WTC11 (cell line): ENCODE measurements around the gene ZC3H13. TPM values are rescaled to one million over a fixed set of nuclear protein-coding genes. Genes with fewer than 3 reads are reported as not detected.

Experiments used
- ATAC-seq: fragments of 200-7000 bp; cut with Tn5 transposase; 2 replicates; pipeline ENCODE4 v1.10.0; 2021; ENCODE audit warnings: mild to moderate bottlenecking, moderate library complexity
- CTCF ChIA-PET: fragments of 300-600 bp; sonication (Branson Sonifier 250); formaldehyde crosslinking; loops from one replicate; lab custom pipeline; 2021; ENCODE audit warnings: antibody characterized with exemption; lab: Charles Lee
- POLR2A ChIA-PET: fragments of 350-600 bp; sonication (Branson Sonifier 250); formaldehyde crosslinking; loops from one replicate; lab custom pipeline; 2021; ENCODE audit warnings: antibody characterized with exemption; lab: Charles Lee
- DNase-seq: peaks from one replicate; pipeline ENCODE4 v3.0.0; 2021; ENCODE audit warnings: low spot score
- H3K27ac Mint-ChIP-seq: 2 replicates; pipeline ENCODE4 v1.8.0; 2021; ENCODE audit warnings: mixed read lengths
- H3K27me3 Mint-ChIP-seq: 2 replicates; pipeline ENCODE4 v1.8.0; 2021; ENCODE audit warnings: low read depth, mild to moderate bottlenecking, moderate library complexity, mixed read lengths
- H3K36me3 Mint-ChIP-seq: 2 replicates; pipeline ENCODE4 v1.8.0; 2021; ENCODE audit warnings: mixed read lengths
- H3K4me1 Mint-ChIP-seq: 2 replicates; pipeline ENCODE4 v1.8.0; 2022; ENCODE audit warnings: mixed read lengths
- H3K4me3 Mint-ChIP-seq: 2 replicates; pipeline ENCODE4 v1.8.0; 2021; ENCODE audit warnings: mild to moderate bottlenecking, moderate library complexity, mixed read lengths
- H3K9me3 Mint-ChIP-seq: 2 replicates; pipeline ENCODE4 v1.8.0; 2021; ENCODE audit warnings: mixed read lengths
- FOXJ3 ChIP-seq: sonication (generic); formaldehyde crosslinking; IDR thresholded peaks from 2 replicates; pipeline ENCODE4 v1.9.0; 2021; ENCODE audit warnings: missing genetic modification reagents, mild to moderate bottlenecking, borderline replicate concordance
- FOXK1 ChIP-seq: sonication (generic); formaldehyde crosslinking; IDR thresholded peaks from 2 replicates; pipeline ENCODE4 v1.8.0; 2022; ENCODE audit warnings: mild to moderate bottlenecking, moderate library complexity, missing genetic modification reagents
- FOXP4 ChIP-seq: sonication (generic); formaldehyde crosslinking; IDR thresholded peaks from 2 replicates; pipeline ENCODE4 v1.8.0; 2022; ENCODE audit warnings: mild to moderate bottlenecking, missing genetic modification reagents
- MYBL2 ChIP-seq: sonication (generic); formaldehyde crosslinking; IDR thresholded peaks from 2 replicates; pipeline ENCODE4 v1.8.1; 2023; ENCODE audit warnings: mild to moderate bottlenecking, moderate library complexity, missing genetic modification reagents
- NFATC4 ChIP-seq: fragments of 250-450 bp; sonication (Bioruptor Pico); IDR thresholded peaks from 2 replicates; pipeline ENCODE4 v1.9.0; 2021; ENCODE audit warnings: mild to moderate bottlenecking
- NFE2L1 ChIP-seq: sonication (generic); formaldehyde crosslinking; IDR thresholded peaks from 2 replicates; pipeline ENCODE4 v1.8.1; 2023; ENCODE audit warnings: missing genetic modification reagents
- NR1H2 ChIP-seq: sonication (generic); formaldehyde crosslinking; IDR thresholded peaks from 2 replicates; pipeline ENCODE4 v1.9.0; 2021; ENCODE audit warnings: mild to moderate bottlenecking, moderate library complexity, missing genetic modification reagents
- NR2C2 ChIP-seq: sonication (generic); formaldehyde crosslinking; IDR thresholded peaks from 2 replicates; pipeline ENCODE4 v1.8.0; 2022; ENCODE audit warnings: mild to moderate bottlenecking, missing genetic modification reagents
- OVOL2 ChIP-seq: fragments of 250-450 bp; sonication (Bioruptor Pico); IDR thresholded peaks from 2 replicates; pipeline ENCODE4 v1.9.0; 2021; ENCODE audit warnings: mild to moderate bottlenecking, borderline replicate concordance
- ZNF121 ChIP-seq: sonication (generic); formaldehyde crosslinking; IDR thresholded peaks from 2 replicates; pipeline ENCODE4 v1.8.0; 2023; ENCODE audit warnings: missing genetic modification reagents
- ZNF219 ChIP-seq: sonication (generic); formaldehyde crosslinking; IDR thresholded peaks from 2 replicates; pipeline ENCODE4 v1.8.0; 2023; ENCODE audit warnings: missing genetic modification reagents, mild to moderate bottlenecking, borderline replicate concordance
- ZNF263 ChIP-seq: sonication (generic); formaldehyde crosslinking; IDR thresholded peaks from 2 replicates; pipeline ENCODE4 v1.8.1; 2022; ENCODE audit warnings: low read depth, mild to moderate bottlenecking, moderate library complexity, missing genetic modification reagents
- ZNF423 ChIP-seq: fragments of 250-450 bp; sonication (Bioruptor Pico); IDR thresholded peaks from 2 replicates; pipeline ENCODE4 v2.1.2; 2022; ENCODE audit warnings: mild to moderate bottlenecking, moderate library complexity
- total RNA-seq: library from RNA; stranded (reverse); gene quantifications from 3 replicates; pipeline ENCODE4 v1.2.3, GENCODE V29; 2021
- TF ChIP-seq, protein P1 (sequence below): fragments of 200-600 bp; IDR thresholded peaks from 2 replicates; pipeline ENCODE4 v1.8.0; 2022; ENCODE audit warnings: antibody characterized with exemption
- TF ChIP-seq, protein P2 (sequence below): sonication (generic); formaldehyde crosslinking; IDR thresholded peaks from 2 replicates; pipeline ENCODE4 v1.8.0; 2022; ENCODE audit warnings: mild to moderate bottlenecking, missing genetic modification reagents
- TF ChIP-seq, protein P3 (sequence below): sonication (generic); formaldehyde crosslinking; IDR thresholded peaks from 2 replicates; pipeline ENCODE4 v1.8.1; 2022; ENCODE audit warnings: missing genetic modification reagents, borderline replicate concordance
- TF ChIP-seq, protein P4 (sequence below): sonication (generic); formaldehyde crosslinking; IDR thresholded peaks from 2 replicates; pipeline ENCODE4 v1.8.1; 2023; ENCODE audit warnings: mild to moderate bottlenecking, moderate library complexity, missing genetic modification reagents

Gene ZC3H13
- total RNA-seq, 1 experiment from 2014 or later = 49.7 TPM

GRCh38 chr13:45926741-45927140 lies 125.8 kb downstream of the ZC3H13 start (continued):
- TF ChIP-seq, protein P1, sequence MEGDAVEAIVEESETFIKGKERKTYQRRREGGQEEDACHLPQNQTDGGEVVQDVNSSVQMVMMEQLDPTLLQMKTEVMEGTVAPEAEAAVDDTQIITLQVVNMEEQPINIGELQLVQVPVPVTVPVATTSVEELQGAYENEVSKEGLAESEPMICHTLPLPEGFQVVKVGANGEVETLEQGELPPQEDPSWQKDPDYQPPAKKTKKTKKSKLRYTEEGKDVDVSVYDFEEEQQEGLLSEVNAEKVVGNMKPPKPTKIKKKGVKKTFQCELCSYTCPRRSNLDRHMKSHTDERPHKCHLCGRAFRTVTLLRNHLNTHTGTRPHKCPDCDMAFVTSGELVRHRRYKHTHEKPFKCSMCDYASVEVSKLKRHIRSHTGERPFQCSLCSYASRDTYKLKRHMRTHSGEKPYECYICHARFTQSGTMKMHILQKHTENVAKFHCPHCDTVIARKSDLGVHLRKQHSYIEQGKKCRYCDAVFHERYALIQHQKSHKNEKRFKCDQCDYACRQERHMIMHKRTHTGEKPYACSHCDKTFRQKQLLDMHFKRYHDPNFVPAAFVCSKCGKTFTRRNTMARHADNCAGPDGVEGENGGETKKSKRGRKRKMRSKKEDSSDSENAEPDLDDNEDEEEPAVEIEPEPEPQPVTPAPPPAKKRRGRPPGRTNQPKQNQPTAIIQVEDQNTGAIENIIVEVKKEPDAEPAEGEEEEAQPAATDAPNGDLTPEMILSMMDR = no peak
- TF ChIP-seq ZNF219 (CRISPR knock-in tag) = no peak
- no peak for TF ChIP-seq ZNF121 (CRISPR knock-in tag)
- TF ChIP-seq, protein P2, sequence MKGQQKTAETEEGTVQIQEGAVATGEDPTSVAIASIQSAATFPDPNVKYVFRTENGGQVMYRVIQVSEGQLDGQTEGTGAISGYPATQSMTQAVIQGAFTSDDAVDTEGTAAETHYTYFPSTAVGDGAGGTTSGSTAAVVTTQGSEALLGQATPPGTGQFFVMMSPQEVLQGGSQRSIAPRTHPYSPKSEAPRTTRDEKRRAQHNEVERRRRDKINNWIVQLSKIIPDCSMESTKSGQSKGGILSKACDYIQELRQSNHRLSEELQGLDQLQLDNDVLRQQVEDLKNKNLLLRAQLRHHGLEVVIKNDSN (CRISPR knock-in tag) = no peak
- no peak for TF ChIP-seq ZNF423 (CRISPR knock-in tag)
- no peak for TF ChIP-seq NR1H2 (CRISPR knock-in tag)
- TF ChIP-seq, protein P3, sequence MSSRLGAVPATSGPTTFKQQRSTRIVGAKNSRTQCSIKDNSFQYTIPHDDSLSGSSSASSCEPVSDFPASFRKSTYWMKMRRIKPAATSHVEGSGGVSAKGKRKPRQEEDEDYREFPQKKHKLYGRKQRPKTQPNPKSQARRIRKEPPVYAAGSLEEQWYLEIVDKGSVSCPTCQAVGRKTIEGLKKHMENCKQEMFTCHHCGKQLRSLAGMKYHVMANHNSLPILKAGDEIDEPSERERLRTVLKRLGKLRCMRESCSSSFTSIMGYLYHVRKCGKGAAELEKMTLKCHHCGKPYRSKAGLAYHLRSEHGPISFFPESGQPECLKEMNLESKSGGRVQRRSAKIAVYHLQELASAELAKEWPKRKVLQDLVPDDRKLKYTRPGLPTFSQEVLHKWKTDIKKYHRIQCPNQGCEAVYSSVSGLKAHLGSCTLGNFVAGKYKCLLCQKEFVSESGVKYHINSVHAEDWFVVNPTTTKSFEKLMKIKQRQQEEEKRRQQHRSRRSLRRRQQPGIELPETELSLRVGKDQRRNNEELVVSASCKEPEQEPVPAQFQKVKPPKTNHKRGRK = no peak
- TF ChIP-seq ZNF263 (CRISPR knock-in tag) = no peak
- TF ChIP-seq FOXP4 (CRISPR knock-in tag) = no peak
- TF ChIP-seq, all 79 proteins: peak for 0

DNA sequence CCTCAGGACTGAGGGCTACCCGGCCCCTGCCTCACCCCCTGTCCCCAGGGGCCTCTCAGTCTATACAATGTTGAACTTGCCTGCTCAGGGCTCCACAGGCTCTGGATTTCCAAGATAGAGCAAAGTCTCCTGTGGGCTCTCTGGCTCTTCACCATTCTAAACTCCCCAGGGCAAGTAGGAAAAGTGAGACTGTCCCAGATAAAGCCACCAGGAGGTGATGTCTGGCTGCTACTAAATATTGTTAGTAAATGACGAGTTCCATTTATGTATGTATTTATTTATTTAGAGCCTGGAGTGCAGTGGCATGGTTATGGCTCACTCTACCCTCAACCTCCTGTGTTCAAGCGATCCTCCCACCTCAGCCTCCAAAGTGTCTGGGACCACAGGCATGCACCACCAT lies 127.4 kb downstream of the ZC3H13 start:
- no peaks in the 10 kb centered on the region for H3K36me3 Mint-ChIP-seq
- H3K4me1 Mint-ChIP-seq = peaks cover 7% of the 10 kb centered on the region
- ATAC-seq (no peak), DNase-seq (no peak)
- POLR2A ChIA-PET = no interaction called here
- no peaks in the 10 kb centered on the region for H3K9me3 Mint-ChIP-seq
- no peak overlapping the region for H3K4me3 Mint-ChIP-seq
- no peak overlapping the region for H3K27ac Mint-ChIP-seq
- no peaks in the 10 kb centered on the region for H3K27me3 Mint-ChIP-seq
- TF ChIP-seq, protein P4, sequence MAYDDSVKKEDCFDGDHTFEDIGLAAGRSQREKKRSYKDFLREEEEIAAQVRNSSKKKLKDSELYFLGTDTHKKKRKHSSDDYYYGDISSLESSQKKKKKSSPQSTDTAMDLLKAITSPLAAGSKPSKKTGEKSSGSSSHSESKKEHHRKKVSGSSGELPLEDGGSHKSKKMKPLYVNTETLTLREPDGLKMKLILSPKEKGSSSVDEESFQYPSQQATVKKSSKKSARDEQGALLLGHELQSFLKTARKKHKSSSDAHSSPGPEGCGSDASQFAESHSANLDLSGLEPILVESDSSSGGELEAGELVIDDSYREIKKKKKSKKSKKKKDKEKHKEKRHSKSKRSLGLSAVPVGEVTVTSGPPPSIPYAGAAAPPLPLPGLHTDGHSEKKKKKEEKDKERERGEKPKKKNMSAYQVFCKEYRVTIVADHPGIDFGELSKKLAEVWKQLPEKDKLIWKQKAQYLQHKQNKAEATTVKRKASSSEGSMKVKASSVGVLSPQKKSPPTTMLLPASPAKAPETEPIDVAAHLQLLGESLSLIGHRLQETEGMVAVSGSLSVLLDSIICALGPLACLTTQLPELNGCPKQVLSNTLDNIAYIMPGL (CRISPR knock-in tag) = no peak
- no peak for TF ChIP-seq ZNF263 (CRISPR knock-in tag)
- TF ChIP-seq NR2C2 (CRISPR knock-in tag) = no peak
- TF ChIP-seq, protein P3 = no peak
- TF ChIP-seq NFE2L1 = no peak
- no peak for TF ChIP-seq MYBL2 (CRISPR knock-in tag)
- TF ChIP-seq OVOL2 (CRISPR knock-in tag) = no peak
- TF ChIP-seq FOXK1 (CRISPR knock-in tag) = no peak
- no peak for TF ChIP-seq NR1H2 (CRISPR knock-in tag)
- no peak for TF ChIP-seq FOXJ3 (CRISPR knock-in tag)
- no peak for TF ChIP-seq NFATC4
- CTCF ChIA-PET = no interaction called here
